ENCODE measurements around the gene ATF1.
A peak's percentile ranks its signal among the peaks of the same experiment; 100 is the strongest.

- TF ChIP-seq POLR2A (IDR thresholded peaks at IDR 0.05; ENCODE audit: control extremely low read depth in 1 of 2, low read depth in 2 of 2, low read length in 2 of 2) (peak; percentile 83 to 86), RNF2 (IDR thresholded peaks at IDR 0.05; ENCODE audit: borderline replicate concordance, low read depth, low read length, missing control alignments, poor library complexity, severe bottlenecking) (no peak), CEBPB (IDR thresholded peaks at IDR 0.05; ENCODE audit: low read depth, low read length) (no peak), RBBP5 (IDR thresholded peaks at IDR 0.05; ENCODE audit: borderline replicate concordance, low read depth, low read length) (peak; percentile 26; the same call in 1 of the 2 replicates), POLR2AphosphoS5 (IDR thresholded peaks at IDR 0.05; ENCODE audit: low read depth, low read length) (peak; percentile 93), CHD1 (IDR thresholded peaks at IDR 0.05; ENCODE audit: low read depth, low read length) (no peak), SP1 (IDR thresholded peaks at IDR 0.05; ENCODE audit: low read depth, low read length) (no peak), ZNF274 (IDR thresholded peaks at IDR 0.05; ENCODE audit: borderline replicate concordance, extremely low read depth, low read length) (no peak), USF2 (IDR thresholded peaks at IDR 0.05; ENCODE audit: low read length) (peak; percentile 95), CTCF (IDR thresholded peaks at IDR 0.05; ENCODE audit: control extremely low read depth in 1 of 3, insufficient read depth in 1 of 3, low read depth in 1 of 3, low read length in 3 of 3) (no peak), ASH2L (IDR thresholded peaks at IDR 0.05; ENCODE audit: low read length) (no peak), EP300 (IDR thresholded peaks at IDR 0.05; ENCODE audit: borderline replicate concordance in 1 of 2, low read depth in 2 of 2, low read length in 2 of 2) (no peak), HDAC6 (IDR thresholded peaks at IDR 0.05; ENCODE audit: low read depth, low read length) (no peak), TBP (IDR thresholded peaks at IDR 0.05; ENCODE audit: low read depth, low read length) (peak; percentile 68)
These were observed at the start of gene ATF1 for GRCh38 chr12:50763639-50764285.
